K562 (cell line): ENCODE results near the gene OR4D5. TPM values are rescaled to one million over a fixed set of nuclear protein-coding genes. Genes with fewer than 3 reads are reported as not detected.

ENCODE experiments used
- ATAC-seq: fragments of 200-7000 bp; cut with Tn5 transposase; 3 replicates; pipeline ENCODE4 v1.9.1; 2020; ENCODE audit warnings: moderate library complexity
- BruUV-seq: library from RNA; stranded (reverse); fragments of 400-500 nt; replicated peaks from 2 replicates; lab custom pipeline; 2021; lab: Mats Ljungman, UMichigan
- CTCF ChIA-PET: fragments of 300-600 bp; formaldehyde crosslinking; extraction: SDS; loops from one replicate; lab custom pipeline; 2021; ENCODE audit warnings: low intra/inter-chr PET ratio; lab: Yijun Ruan, JAX
- POLR2A ChIA-PET: fragments of 300-600, 350-650 bp; sonication (Branson Sonifier 250); formaldehyde crosslinking; extraction: SDS; loops from one replicate; lab custom pipeline; 2021; ENCODE audit warnings: antibody characterized with exemption, inconsistent platforms; lab: Yijun Ruan, JAX
- DNase-seq, 4 experiments: peaks; one replicate each; pipeline versions ENCODE4 v3.0.0 to v3.0.0-alpha.2; 2011 to 2018; ENCODE audit warnings: low spot score in 3 of 4, mixed read lengths in 3 of 4; ENCODE audit errors: extremely low read depth in 1 of 4
- FAIRE-seq: peaks from 2 replicates; lab custom pipeline; 2011; peaks lifted over from hg19 to GRCh38; lab: Jason Lieb, UNC
- H2AFZ ChIP-seq: 2 replicates; pipeline ENCODE4 v1.6.0; 2011; ENCODE audit warnings: low read depth, low read length, control low read depth, inconsistent platforms
- H3K27ac ChIP-seq: fragments of 200-600 bp; 3 replicates; pipeline ENCODE4 v1.8.0; 2011; ENCODE audit warnings: low read depth, mild to moderate bottlenecking, control low read depth, inconsistent platforms, low read length, moderate library complexity, mixed read lengths; ENCODE audit errors: extremely low read depth
- H3K27me3 ChIP-seq, 2 experiments: fragments of 300-600 bp in 1 of 2; 2 replicates in 1 of 2; 3 replicates in 1 of 2; pipeline versions ENCODE4 v1.6.0 to v1.8.0; 2011; ENCODE audit warnings: inconsistent platforms in 2 of 2, low read length in 2 of 2, mild to moderate bottlenecking in 1 of 2, mixed read lengths in 1 of 2, moderate library complexity in 1 of 2; ENCODE audit not compliant: control insufficient read depth in 2 of 2, insufficient read depth in 2 of 2
- H3K36me3 ChIP-seq: fragments of 300-600 bp; 3 replicates; pipeline ENCODE4 v1.8.0; 2011; ENCODE audit warnings: mild to moderate bottlenecking, low read length, inconsistent platforms; ENCODE audit not compliant: control insufficient read depth, insufficient read depth
- H3K4me1 ChIP-seq, 2 experiments: fragments of 200-600 bp in 1 of 2; replicated peaks in 1 of 2; 2 replicates in 1 of 2; 3 replicates in 1 of 2; pipeline versions ENCODE4 v1.5.1 to v1.8.0; 2011; ENCODE audit warnings: inconsistent platforms in 2 of 2, low read length in 2 of 2, mild to moderate bottlenecking in 1 of 2, mixed read lengths in 1 of 2, moderate library complexity in 1 of 2; ENCODE audit not compliant: control insufficient read depth in 2 of 2, insufficient read depth in 2 of 2
- H3K4me2 ChIP-seq: 2 replicates; pipeline ENCODE4 v1.6.1; 2011; ENCODE audit warnings: low read length, control low read depth, inconsistent platforms, mixed read lengths; ENCODE audit not compliant: insufficient read depth
- H3K4me3 ChIP-seq: fragments of 200-600 bp; sonication (generic), shearing (Covaris generic); 2 replicates; pipeline ENCODE4 v1.5.1; 2016; ENCODE audit warnings: control low read depth, inconsistent platforms
- H3K79me2 ChIP-seq: fragments of 200-600 bp; 3 replicates; pipeline ENCODE4 v1.8.0; 2011; ENCODE audit warnings: low read length, inconsistent platforms; ENCODE audit not compliant: control insufficient read depth, insufficient read depth
- H3K9ac ChIP-seq, 2 experiments: 2 replicates each; pipeline versions ENCODE4 v1.6.0 to v1.6.1; 2011; ENCODE audit warnings: low read depth in 2 of 2, low read length in 2 of 2, control low read depth in 1 of 2, inconsistent platforms in 1 of 2, mild to moderate bottlenecking in 1 of 2, mixed read lengths in 1 of 2; ENCODE audit not compliant: insufficient read depth in 1 of 2
- H3K9me1 ChIP-seq: one replicate; pipeline ENCODE4 v1.6.0; 2011; ENCODE audit warnings: inconsistent platforms, mild to moderate bottlenecking, low read length, moderate library complexity; ENCODE audit not compliant: control insufficient read depth, insufficient read depth
- H3K9me3 ChIP-seq: replicated peaks from 2 replicates; pipeline ENCODE4 v1.5.1; 2011; ENCODE audit warnings: low read depth, low read length, inconsistent platforms; ENCODE audit not compliant: control insufficient read depth, insufficient read depth
- H4K20me1 ChIP-seq: replicated peaks from 2 replicates; pipeline ENCODE4 v1.6.1; 2011; ENCODE audit warnings: low read length, inconsistent platforms, mixed read lengths; ENCODE audit not compliant: control insufficient read depth, insufficient read depth
- HMG20A ChIP-seq: fragments of 450-650 bp; formaldehyde crosslinking; conservative IDR thresholded peaks from 2 replicates; pipeline ENCODE4 v1.4.0; 2020; ENCODE audit warnings: mild to moderate bottlenecking, mixed read lengths
- KDM2B ChIP-seq: fragments of 250-450 bp; sonication (Bioruptor Pico); IDR thresholded peaks from 2 replicates; pipeline ENCODE4 v1.8.0; 2021; ENCODE audit warnings: mild to moderate bottlenecking, moderate library complexity
- NR2C2 ChIP-seq, 2 experiments: fragments of 200-800 bp in 1 of 2; sonication (Bioruptor generic) in 1 of 2; sonication (generic) in 1 of 2; formaldehyde crosslinking in 1 of 2; IDR thresholded peaks; 2 replicates each; pipeline versions ENCODE4 v1.6.1 to v1.8.0; 2016 to 2022; ENCODE audit warnings: mild to moderate bottlenecking in 1 of 2, missing compliant biosample characterization in 1 of 2, missing genetic modification characterization in 1 of 2, missing genetic modification reagents in 1 of 2
- SMARCE1 ChIP-seq: fragments of 450-650 bp; IDR thresholded peaks from 2 replicates; pipeline ENCODE4 v1.7.1; 2016; ENCODE audit warnings: mild to moderate bottlenecking
- ZBTB2 ChIP-seq: fragments of 450-650 bp; IDR thresholded peaks from 2 replicates; pipeline ENCODE4 v1.6.1; 2016; ENCODE audit warnings: antibody characterized with exemption
- ZFP1 ChIP-seq: fragments of 450-650 bp; formaldehyde crosslinking; IDR thresholded peaks from 2 replicates; pipeline ENCODE4 v1.4.0; 2020; ENCODE audit warnings: mild to moderate bottlenecking, mixed read lengths
- WGBS: fragments of 100-300 bp; shearing (Covaris generic); methylation state at CpG from one replicate; pipeline ENCODE4 v1.1.6; 2016; ENCODE audit warnings: low coverage, mixed read lengths; ENCODE audit not compliant: insufficient coverage; ENCODE audit errors: missing lambda C conversion rate; 5-methylcytosine and 5-hydroxymethylcytosine counted together
- in situ Hi-C: fragments of 300-500 bp; cut with MboI; formaldehyde crosslinking; loops from 4 replicates; pipeline ENCODE4 v1.15.0; 2018; ENCODE audit warnings: inconsistent platforms, mixed read lengths
- intact Hi-C: fragments of 100-400 bp; cut with micrococcal nuclease; formaldehyde crosslinking; loops from 2 replicates; pipeline ENCODE4 v1.14.2; 2022
- polyA plus RNA-seq, 8 experiments: library from polyadenylated mRNA; depleted of rRNA in 4 of 8; stranded (reverse) in 5 of 8; unstranded in 3 of 8; fragments of >200 nt; fragmentation: Nextera tagmentation in 2 of 8; fragmentation: Illumina TruSeq in 1 of 8; extraction: Ambion mirVana in 2 of 8; extraction: Trizol in 1 of 8; gene quantifications; 2 replicates each; pipeline versions ENCODE4 v1.2.1 to v1.2.3, GENCODE V29; 2011 to 2014; ENCODE audit warnings: inconsistent platforms in 1 of 8, missing spikeins in 1 of 8
- total RNA-seq, 7 experiments: library from RNA; depleted of rRNA in 6 of 7; stranded (reverse); fragments of >200 nt in 6 of 7; fragmentation: Illumina TruSeq in 2 of 7; extraction: Trizol in 2 of 7; gene quantifications; 2 replicates each; pipeline versions ENCODE4 v1.2.1 to v1.2.3, GENCODE V29; 2011 to 2021; ENCODE audit warnings: low replicate concordance in 1 of 7
- TF ChIP-seq, protein P1 (sequence below): fragments of 250-450 bp; sonication (Bioruptor Pico); IDR thresholded peaks from 2 replicates; pipeline ENCODE4 v1.4.0; 2020; ENCODE audit warnings: mild to moderate bottlenecking

Gene OR4D5
- total and polyA plus RNA-seq, 9 of the 15 experiments (the other 6 are each of a cell fraction or from before 2014, with no cell fraction given), result not detected

DNA sequence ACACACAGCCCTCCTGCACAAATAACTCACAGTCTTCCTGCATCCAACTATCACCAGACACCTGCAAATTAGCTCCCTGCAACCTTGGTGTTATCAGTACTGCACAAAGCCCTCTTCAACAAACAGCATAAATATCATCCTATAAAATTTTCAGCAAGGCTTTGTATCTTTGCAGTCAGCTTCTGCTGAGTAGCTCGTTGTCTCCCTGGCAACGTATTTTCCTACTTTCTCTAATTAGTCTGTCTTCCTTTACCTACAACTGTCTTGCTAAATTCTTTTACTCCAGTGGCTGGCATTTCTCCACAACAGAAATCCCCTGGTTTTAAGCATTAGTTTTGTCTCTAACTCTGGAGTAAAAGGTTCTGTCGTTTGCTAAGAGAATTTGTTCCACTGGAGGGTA lies 33.6 kb upstream of the OR4D5 start (continued):
- TF ChIP-seq, protein P1, sequence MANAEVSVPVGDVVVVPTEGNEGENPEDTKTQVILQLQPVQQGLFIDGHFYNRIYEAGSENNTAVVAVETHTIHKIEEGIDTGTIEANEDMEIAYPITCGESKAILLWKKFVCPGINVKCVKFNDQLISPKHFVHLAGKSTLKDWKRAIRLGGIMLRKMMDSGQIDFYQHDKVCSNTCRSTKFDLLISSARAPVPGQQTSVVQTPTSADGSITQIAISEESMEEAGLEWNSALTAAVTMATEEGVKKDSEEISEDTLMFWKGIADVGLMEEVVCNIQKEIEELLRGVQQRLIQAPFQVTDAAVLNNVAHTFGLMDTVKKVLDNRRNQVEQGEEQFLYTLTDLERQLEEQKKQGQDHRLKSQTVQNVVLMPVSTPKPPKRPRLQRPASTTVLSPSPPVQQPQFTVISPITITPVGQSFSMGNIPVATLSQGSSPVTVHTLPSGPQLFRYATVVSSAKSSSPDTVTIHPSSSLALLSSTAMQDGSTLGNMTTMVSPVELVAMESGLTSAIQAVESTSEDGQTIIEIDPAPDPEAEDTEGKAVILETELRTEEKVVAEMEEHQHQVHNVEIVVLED (CRISPR knock-in tag), result no peak
- no peak for TF ChIP-seq HMG20A (CRISPR knock-in tag)
- TF ChIP-seq, all 486 proteins: peak for 0

- no peaks in the 10 kb centered on the region for H3K4me1 ChIP-seq
- FAIRE-seq (no peak), ATAC-seq (no peak), DNase-seq (no peak)
- H2AFZ ChIP-seq, result no peak overlapping the region
- H4K20me1 ChIP-seq, result no peaks in the 10 kb centered on the region
- 0% methylated on average over 3 of the region's 3 CpGs for WGBS
- ChIA-PET POLR2A (no interaction called here), CTCF (no interaction called here)
- no peak overlapping the region for H3K4me2 ChIP-seq
- no peaks in the 10 kb centered on the region for H3K9me3 ChIP-seq
- no peak overlapping the region for H3K9ac ChIP-seq
- H3K9me1 ChIP-seq, result no peaks in the 10 kb centered on the region
- TF ChIP-seq SMARCE1 (no peak), ZFP1 (no peak), KDM2B (CRISPR knock-in tag) (no peak), ZBTB2 (no peak), NR2C2 (CRISPR knock-in tag; IDR thresholded peaks at IDR 0.05) (no peak), NR2C2 (tag; IDR thresholded peaks at IDR 0.05) (no peak)
- no peak overlapping the region for H3K4me3 ChIP-seq
- in situ Hi-C loops (no loop called here), intact Hi-C loops (no loop called here)
- no peak overlapping the region for H3K27ac ChIP-seq
- no peaks in the 10 kb centered on the region for H3K27me3 ChIP-seq
- no peaks in the 10 kb centered on the region for H3K36me3 ChIP-seq
- BruUV-seq, result no TSS peak
- no peaks in the 10 kb centered on the region for H3K79me2 ChIP-seq
Observed at GRCh38 chr11:123920943-123921342, 18.5 kb upstream of the OR4D5 start.
